Gastroesophageal sphincter (tissue), 4 donors: ENCODE measurements around the gene SOWAHB. TPM values are rescaled to one million over a fixed set of nuclear protein-coding genes. Genes with fewer than 3 reads are reported as not detected.

Experiments used
- ATAC-seq: fragments of 150-250 bp; one replicate; pipeline ENCODE4 v1.9.1; 2016; ENCODE audit warnings: mild to moderate bottlenecking, moderate library complexity
- H3K27ac ChIP-seq, 4 donors: fragments of 200-600 bp; sonication (generic) in 3 of 4; 1 replicate in 3 of 4; 2 replicates in 1 of 4; pipeline ENCODE4 v1.5.1; 2016 to 2019
- H3K27me3 ChIP-seq: fragments of 200-600 bp; sonication (generic); one replicate; pipeline ENCODE4 v1.5.1; 2019
- H3K36me3 ChIP-seq, 2 donors: fragments of 200-600 bp; sonication (generic); one replicate each; pipeline ENCODE4 v1.5.1; 2019; ENCODE audit warnings: control low read depth in 1 of 2
- H3K4me1 ChIP-seq, 3 donors: fragments of 200-600 bp; sonication (generic); 1 replicate in 2 of 3; 2 replicates in 1 of 3; pipeline ENCODE4 v1.5.1; 2016 to 2019; ENCODE audit warnings: control low read depth in 2 of 3
- H3K4me3 ChIP-seq, 2 donors: fragments of 200-600 bp; sonication (generic); one replicate each; pipeline ENCODE4 v1.5.1; 2019; ENCODE audit warnings: mild to moderate bottlenecking in 1 of 2, moderate library complexity in 1 of 2
- H3K9me3 ChIP-seq, 3 donors: fragments of 200-600 bp; sonication (generic); one replicate each; pipeline ENCODE4 v1.5.1; 2017 to 2019; ENCODE audit warnings: control low read depth in 2 of 3
- CTCF ChIP-seq, 4 experiments: fragments of 200-600 bp in 2 of 4; fragments of 450-650 bp in 2 of 4; sonication (generic) in 1 of 4; IDR thresholded peaks; one replicate each; pipeline ENCODE4 v1.5.1; 2017 to 2019; ENCODE audit warnings: antibody characterized with exemption in 4 of 4, mild to moderate bottlenecking in 2 of 4, moderate library complexity in 2 of 4
- EP300 ChIP-seq: sonication (generic); formaldehyde crosslinking; IDR thresholded peaks from one replicate; pipeline ENCODE4 v1.6.1; 2017; ENCODE audit warnings: antibody characterized with exemption, mild to moderate bottlenecking
- POLR2A ChIP-seq, 2 donors: fragments of 450-650 bp; IDR thresholded peaks; one replicate each; pipeline ENCODE4 v1.6.1; 2017; ENCODE audit warnings: antibody characterized with exemption in 2 of 2, mild to moderate bottlenecking in 2 of 2, moderate library complexity in 1 of 2
- POLR2AphosphoS5 ChIP-seq: sonication (generic); formaldehyde crosslinking; IDR thresholded peaks from one replicate; pipeline ENCODE4 v1.6.1; 2017; ENCODE audit warnings: antibody characterized with exemption
- WGBS, 2 donors: methylation state at CpG; one replicate each; pipeline ENCODE4 v1.1.5; 2018; ENCODE audit warnings: low coverage in 1 of 2; 5-methylcytosine and 5-hydroxymethylcytosine counted together
- total RNA-seq, 4 donors: library from RNA; depleted of rRNA; stranded (reverse); fragments of >200 nt; gene quantifications; one replicate each; pipeline ENCODE4 v1.1.0, GENCODE V29; 2016

Gene SOWAHB
- total RNA-seq, 4 donors from 2014 or later = 0.62 to 1.8 TPM; not detected in 2

GRCh38 chr4:76920715-76921114 is 22.8 kb upstream of the SOWAHB start:
- TF ChIP-seq POLR2A (IDR thresholded peaks at IDR 0.05) = no peak
- TF ChIP-seq POLR2AphosphoS5 = no peak
- no peak for TF ChIP-seq CTCF (IDR thresholded peaks at IDR 0.05)
- Histone ChIP-seq H3K9me3 (no peaks in the 10 kb centered on the region), H3K27ac (no peak overlapping the region), H3K4me3 (no peak overlapping the region), H3K4me1 (no peaks in the 10 kb centered on the region), H3K36me3 (no peaks in the 10 kb centered on the region), H3K27me3 (peaks cover 3% of the 10 kb centered on the region)
- ATAC-seq = no peak

- Histone ChIP-seq H3K4me1 (no peaks in the 10 kb centered on the region), H3K27me3 (no peaks in the 10 kb centered on the region), H3K9me3 (no peaks in the 10 kb centered on the region), H3K4me3 (no peak overlapping the region), H3K27ac (no peak overlapping the region), H3K36me3 (no peaks in the 10 kb centered on the region)
- no peak for ATAC-seq
- TF ChIP-seq EP300 = no peak
- no peak for TF ChIP-seq POLR2AphosphoS5
- TF ChIP-seq POLR2A (IDR thresholded peaks at IDR 0.05) = no peak
- TF ChIP-seq CTCF (IDR thresholded peaks at IDR 0.05) = no peak
- 95% methylated on average over 1 of the region's 1 CpG; no CpG with 5 or more reads in 1 of the 2 donors for WGBS, 2 donors
Observed at GRCh38 chr4:76909711-76910110, 11.8 kb upstream of the SOWAHB start.

- TF ChIP-seq POLR2A (IDR thresholded peaks at IDR 0.05) (no peak), EP300 (no peak), CTCF (IDR thresholded peaks at IDR 0.05) (no peak)
- Histone ChIP-seq H3K9me3 (no peaks in the 10 kb centered on the region), H3K4me1 (no peaks in the 10 kb centered on the region), H3K27me3 (no peaks in the 10 kb centered on the region), H3K27ac (no peak overlapping the region), H3K36me3 (no peaks in the 10 kb centered on the region), H3K4me3 (no peak overlapping the region)
- ATAC-seq = no peak
- WGBS, 2 donors = 43 to 88% methylated on average over 1 of the region's 1 CpG
Observed at GRCh38 chr4:76905521-76905920, 7.6 kb upstream of the SOWAHB start.

- peaks cover 2% of the 10 kb centered on the region for H3K27me3 ChIP-seq
- no peaks in the 10 kb centered on the region for H3K4me1 ChIP-seq
- 72 to 96% methylated on average over 2 to 3 of the region's 4 CpGs for WGBS, 2 donors
- no peaks in the 10 kb centered on the region for H3K36me3 ChIP-seq
- ATAC-seq = no peak
- no peak overlapping the region for H3K4me3 ChIP-seq
- H3K27ac ChIP-seq = no peak overlapping the region
- TF ChIP-seq EP300 (no peak), POLR2A (IDR thresholded peaks at IDR 0.05) (no peak), CTCF (IDR thresholded peaks at IDR 0.05) (no peak), POLR2AphosphoS5 (no peak)
- H3K9me3 ChIP-seq = no peaks in the 10 kb centered on the region
Observed at GRCh38 chr4:76904646-76905190, 6.8 kb upstream of the SOWAHB start.

- 54 to 66% methylated on average over 3 of the region's 3 CpGs for WGBS, 2 donors
- ATAC-seq = no peak
Observed at GRCh38 chr4:76902233-76902890, 4.4 kb upstream of the SOWAHB start.

More at GRCh38 chr4:76902233-76902890, 4.4 kb upstream of the SOWAHB start:
- TF ChIP-seq CTCF (IDR thresholded peaks at IDR 0.05) (no peak), POLR2AphosphoS5 (no peak), POLR2A (IDR thresholded peaks at IDR 0.05) (no peak), EP300 (no peak)
- Histone ChIP-seq H3K27me3 (peaks cover 24% of the 10 kb centered on the region), H3K4me1 (peaks cover 0 to 11% (median 0%) of the 10 kb centered on the region in 3 donors), H3K36me3 (no peaks in the 10 kb centered on the region), H3K9me3 (no peaks in the 10 kb centered on the region), H3K4me3 (no peak overlapping the region), H3K27ac (no peak overlapping the region)
